Body of pancreas (tissue), 4 donors: ENCODE measurements around the gene CYP46A1.

Source experiments
- CTCF ChIP-seq, 7 experiments: fragments of 450-650 bp in 4 of 7; fragments of 200-600 bp in 3 of 7; sonication (generic) in 3 of 7; IDR thresholded peaks; one replicate each; pipeline ENCODE4 v1.5.1; 2016 to 2019; ENCODE audit warnings: antibody characterized with exemption in 7 of 7
- POLR2A ChIP-seq, 3 donors: fragments of 450-650 bp; IDR thresholded peaks; one replicate each; pipeline ENCODE4 v1.6.1; 2016; ENCODE audit warnings: antibody characterized with exemption in 3 of 3, mild to moderate bottlenecking in 2 of 3

- TF ChIP-seq CTCF (IDR thresholded peaks at IDR 0.05) (no peak), POLR2A (IDR thresholded peaks at IDR 0.05) (no peak)
Observed at GRCh38 chr14:99733211-99733539, 49.1 kb downstream of the CYP46A1 start.
